Spinal cord (tissue), 10 donors: Measurements from ENCODE around the gene SLC8A1. TPM values are rescaled to one million over a fixed set of nuclear protein-coding genes. Genes with fewer than 3 reads are reported as not detected.

Source experiments
- DNase-seq, 6 donors: peaks; one replicate each; pipeline versions ENCODE4 v3.0.0 to v3.0.0-alpha.2; 2013 to 2015; ENCODE audit warnings: low spot score in 6 of 6, low read depth in 4 of 6
- H3K27ac ChIP-seq: one replicate; pipeline ENCODE4 v1.5.1; 2013; ENCODE audit warnings: low read depth, low read length, control low read depth
- H3K27me3 ChIP-seq: one replicate; pipeline ENCODE4 v1.6.1; 2013; ENCODE audit warnings: low read length; ENCODE audit not compliant: control insufficient read depth, insufficient read depth
- H3K36me3 ChIP-seq: one replicate; pipeline ENCODE4 v1.6.1; 2013; ENCODE audit warnings: low read length; ENCODE audit not compliant: control insufficient read depth, insufficient read depth
- H3K4me1 ChIP-seq: one replicate; pipeline ENCODE4 v1.6.1; 2013; ENCODE audit warnings: low read length; ENCODE audit not compliant: control insufficient read depth, insufficient read depth
- H3K4me3 ChIP-seq: one replicate; pipeline ENCODE4 v1.5.1; 2013; ENCODE audit warnings: low read depth, low read length, control low read depth
- H3K9me3 ChIP-seq: one replicate; pipeline ENCODE4 v1.6.1; 2013; ENCODE audit warnings: low read length; ENCODE audit not compliant: control insufficient read depth, insufficient read depth
- WGBS: methylation state at CpG from one replicate; pipeline ENCODE4 v1.1.5; 2013; ENCODE audit warnings: missing lambda C conversion rate; ENCODE audit not compliant: insufficient coverage; 5-methylcytosine and 5-hydroxymethylcytosine counted together
- polyA plus RNA-seq, 2 donors: library from polyadenylated mRNA; unstranded; fragments of 120-200 nt; gene quantifications; one replicate each; pipeline ENCODE4 v1.2.1, GENCODE V29; 2013; ENCODE audit not compliant: insufficient read length in 2 of 2
- total RNA-seq, 2 donors: library from RNA; depleted of rRNA in 1 of 2; stranded (reverse); fragments of 120-200 nt in 1 of 2; fragments of >200 nt in 1 of 2; gene quantifications; one replicate each; pipeline versions ENCODE4 v1.2.3 to v1.2.4, GENCODE V29; 2013 to 2014
- donor health status: healthy.

Gene SLC8A1
- total and polyA plus RNA-seq, 4 donors: 21.9 to 137 (median 56.3) TPM

DNA sequence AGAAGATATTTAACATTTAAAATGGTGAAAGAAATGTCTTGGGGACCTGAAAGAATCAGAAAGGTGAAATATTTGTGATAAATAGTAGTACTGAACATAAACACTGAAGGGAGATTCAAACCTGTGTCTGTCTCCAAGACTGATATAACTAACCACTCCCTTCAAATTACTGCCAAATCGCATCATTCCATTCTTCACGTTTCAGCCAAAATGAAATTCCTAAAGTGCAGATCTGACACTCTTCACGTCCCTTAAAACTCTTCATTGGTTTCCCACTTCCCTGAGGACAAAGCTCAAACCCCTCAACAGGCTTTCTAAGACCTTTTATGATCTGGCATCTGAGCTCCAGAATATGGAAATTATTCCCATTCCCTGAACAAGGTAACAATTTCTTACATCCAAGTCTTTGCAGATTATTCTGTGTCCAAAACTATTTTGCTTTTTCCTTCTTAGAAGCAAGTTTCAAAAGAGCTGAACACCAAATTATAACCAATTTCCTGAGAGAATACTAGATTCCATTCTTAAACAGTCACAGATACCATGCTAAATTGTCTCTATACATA, 18.9 kb downstream of the SLC8A1 start:
- no peaks in the 10 kb centered on the region for H3K36me3 ChIP-seq
- no peak for DNase-seq
- no peaks in the 10 kb centered on the region for H3K27me3 ChIP-seq
- no peaks in the 10 kb centered on the region for H3K9me3 ChIP-seq
- H3K4me3 ChIP-seq: no peak overlapping the region
- H3K27ac ChIP-seq: no peak overlapping the region
- 90% methylated on average over 3 of the region's 3 CpGs for WGBS
- H3K4me1 ChIP-seq: peaks cover 6% of the 10 kb centered on the region

GRCh38 chr2:40431600-40431955, 20.3 kb downstream of the SLC8A1 start:
- no peak overlapping the region for H3K27ac ChIP-seq
- H3K4me3 ChIP-seq: no peak overlapping the region
- 90% methylated on average over 2 of the region's 3 CpGs for WGBS
- peaks cover 6% of the 10 kb centered on the region for H3K4me1 ChIP-seq
- peaks cover 2% of the 10 kb centered on the region for H3K36me3 ChIP-seq
- no peak for DNase-seq
- H3K9me3 ChIP-seq: no peaks in the 10 kb centered on the region
- H3K27me3 ChIP-seq: no peaks in the 10 kb centered on the region

GRCh38 chr2:40430776-40431599, 20.9 kb downstream of the SLC8A1 start:
- 100% methylated on average over 1 of the region's 7 CpGs for WGBS
- peaks cover 6% of the 10 kb centered on the region for H3K4me1 ChIP-seq
- DNase-seq: no peak
- H3K4me3 ChIP-seq: no peak overlapping the region
- no peaks in the 10 kb centered on the region for H3K9me3 ChIP-seq
- no peak overlapping the region for H3K27ac ChIP-seq
- H3K36me3 ChIP-seq: peaks cover 2% of the 10 kb centered on the region
- no peaks in the 10 kb centered on the region for H3K27me3 ChIP-seq

- H3K27ac ChIP-seq: no peak overlapping the region
- no peak overlapping the region for H3K4me3 ChIP-seq
- no peak for DNase-seq
- H3K36me3 ChIP-seq: peaks cover 2% of the 10 kb centered on the region
- no peaks in the 10 kb centered on the region for H3K4me1 ChIP-seq
- WGBS: 100% methylated on average over 3 of the region's 6 CpGs
- no peaks in the 10 kb centered on the region for H3K9me3 ChIP-seq
- H3K27me3 ChIP-seq: no peaks in the 10 kb centered on the region
Measured at GRCh38 chr2:40428439-40428838, 23.5 kb downstream of the SLC8A1 start.

DNA sequence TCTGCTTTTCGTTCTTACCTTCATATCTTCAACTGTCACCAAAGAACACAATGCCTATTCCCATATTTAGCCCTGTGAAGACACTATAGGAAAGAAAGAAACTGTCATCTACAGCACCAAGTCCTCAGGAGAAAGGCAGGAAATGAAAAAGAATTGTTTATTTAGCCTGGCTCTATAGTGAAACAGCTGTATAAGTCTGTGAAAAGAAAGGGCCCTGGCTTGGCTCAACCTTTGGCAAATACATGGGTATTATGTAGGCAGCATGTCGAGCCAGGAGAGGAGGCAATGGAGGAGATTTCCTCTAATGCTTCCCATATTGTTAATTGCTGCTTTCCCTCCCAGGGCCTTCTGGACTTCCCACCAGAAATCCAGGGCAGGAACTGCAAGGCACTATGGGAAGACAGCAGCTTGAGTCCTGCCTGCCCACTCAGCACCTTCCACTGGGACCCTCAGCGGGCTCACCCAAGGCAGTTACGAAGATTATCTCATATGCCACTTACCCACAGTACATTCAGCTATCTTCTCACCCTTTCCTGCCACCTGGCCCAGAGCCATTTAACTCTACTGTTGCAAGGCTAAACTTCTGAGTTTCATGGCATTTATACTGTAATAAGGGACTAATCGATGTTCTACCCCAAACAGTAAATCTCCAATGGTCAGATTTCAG, 30.1 kb downstream of the SLC8A1 start:
- no CpG with 5 or more reads among the region's 5 CpGs for WGBS
- Histone ChIP-seq H3K9me3 (no peaks in the 10 kb centered on the region), H3K36me3 (no peaks in the 10 kb centered on the region), H3K27me3 (no peaks in the 10 kb centered on the region), H3K4me3 (no peak overlapping the region), H3K27ac (no peak overlapping the region), H3K4me1 (peaks cover 3% of the 10 kb centered on the region)
- no peak for DNase-seq

- no peaks in the 10 kb centered on the region for H3K27me3 ChIP-seq
- no peaks in the 10 kb centered on the region for H3K9me3 ChIP-seq
- H3K4me3 ChIP-seq: no peak overlapping the region
- H3K27ac ChIP-seq: no peak overlapping the region
- no peaks in the 10 kb centered on the region for H3K36me3 ChIP-seq
- peaks cover 3% of the 10 kb centered on the region for H3K4me1 ChIP-seq
- WGBS: 60% methylated on average over 1 of the region's 3 CpGs
- DNase-seq: no peak
Measured at GRCh38 chr2:40420478-40420877, 31.4 kb downstream of the SLC8A1 start.

DNA sequence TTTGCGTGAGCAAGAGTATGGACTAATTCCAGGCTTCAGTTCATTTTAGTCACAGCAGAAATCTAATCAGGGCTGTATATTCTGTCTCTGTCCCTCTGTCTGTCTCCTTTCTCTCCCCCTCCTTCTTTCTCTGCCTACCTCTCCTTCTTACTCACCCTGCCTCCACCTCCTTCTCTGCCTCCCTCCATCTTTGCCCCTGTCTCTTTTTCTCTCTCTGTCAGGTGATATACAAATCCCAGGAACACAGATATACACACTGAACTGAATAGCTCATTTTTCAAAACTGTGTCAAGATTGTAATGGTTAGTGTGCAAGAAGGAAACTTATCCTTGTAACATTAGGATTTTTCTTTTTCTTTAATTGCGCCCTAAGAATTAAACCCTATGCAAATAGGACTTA, 32.5 kb downstream of the SLC8A1 start:
- H3K4me3 ChIP-seq: no peak overlapping the region
- no peak overlapping the region for H3K27ac ChIP-seq
- no peak for DNase-seq
- no peaks in the 10 kb centered on the region for H3K36me3 ChIP-seq
- no peaks in the 10 kb centered on the region for H3K27me3 ChIP-seq
- H3K4me1 ChIP-seq: peaks cover 3% of the 10 kb centered on the region
- no peaks in the 10 kb centered on the region for H3K9me3 ChIP-seq
- 17% methylated on average over 1 of the region's 2 CpGs for WGBS

DNA sequence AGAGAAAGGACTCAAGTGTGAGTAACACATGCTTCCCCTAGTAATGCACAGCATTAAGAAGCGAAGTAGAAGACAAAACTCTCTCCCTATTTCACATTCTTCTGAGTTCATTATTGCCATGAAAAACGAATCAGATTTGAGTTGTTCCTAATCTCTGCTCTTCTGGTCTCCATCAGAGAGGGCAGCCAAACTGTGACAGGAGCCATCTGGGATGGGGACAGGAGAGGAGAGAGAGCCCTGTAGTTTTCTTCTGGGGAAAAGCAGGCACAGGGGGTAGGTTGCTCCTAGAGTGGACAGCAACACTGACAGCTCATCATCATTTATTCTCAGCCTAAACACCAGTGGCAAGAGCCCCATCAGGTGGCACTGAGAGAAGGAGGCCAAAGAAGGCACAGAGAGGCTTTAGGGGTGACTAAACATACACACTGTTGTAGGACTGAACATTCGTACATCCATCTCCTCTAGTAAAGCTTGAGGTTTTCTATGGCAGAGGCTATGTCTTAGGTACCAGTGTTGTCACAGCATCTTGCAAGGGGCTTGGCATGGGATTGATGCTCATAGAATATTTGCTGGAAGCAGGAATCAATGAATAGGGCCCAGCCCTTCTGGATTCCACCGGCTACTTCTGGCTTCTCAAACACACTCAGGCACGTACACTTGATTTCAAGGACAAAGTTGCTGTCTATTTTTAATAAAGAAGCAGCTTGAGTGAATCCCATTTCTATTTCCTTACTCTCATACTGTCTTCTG, 33.1 kb downstream of the SLC8A1 start:
- H3K9me3 ChIP-seq: no peaks in the 10 kb centered on the region
- no peak overlapping the region for H3K27ac ChIP-seq
- no CpG with 5 or more reads among the region's 5 CpGs for WGBS
- H3K4me1 ChIP-seq: peaks cover 3% of the 10 kb centered on the region
- no peaks in the 10 kb centered on the region for H3K27me3 ChIP-seq
- no peak overlapping the region for H3K4me3 ChIP-seq
- H3K36me3 ChIP-seq: no peaks in the 10 kb centered on the region
- no peak for DNase-seq

GRCh38 chr2:40416486-40416885, 35.4 kb downstream of the SLC8A1 start:
- Histone ChIP-seq H3K9me3 (no peaks in the 10 kb centered on the region), H3K4me1 (no peaks in the 10 kb centered on the region), H3K27me3 (no peaks in the 10 kb centered on the region), H3K4me3 (no peak overlapping the region), H3K36me3 (no peaks in the 10 kb centered on the region), H3K27ac (no peak overlapping the region)
- WGBS: 100% methylated on average over 1 of the region's 1 CpG
- no peak for DNase-seq
